LNCAP (cell line): Measurements from ENCODE around the gene IGLON5.

Source experiments
- TF ChIP-seq, protein P1 (sequence below): fragments of 450-650 bp; IDR thresholded peaks from 2 replicates; pipeline ENCODE4 v1.5.1; 2017; ENCODE audit warnings: mild to moderate bottlenecking

IGLON5 gene

DNA sequence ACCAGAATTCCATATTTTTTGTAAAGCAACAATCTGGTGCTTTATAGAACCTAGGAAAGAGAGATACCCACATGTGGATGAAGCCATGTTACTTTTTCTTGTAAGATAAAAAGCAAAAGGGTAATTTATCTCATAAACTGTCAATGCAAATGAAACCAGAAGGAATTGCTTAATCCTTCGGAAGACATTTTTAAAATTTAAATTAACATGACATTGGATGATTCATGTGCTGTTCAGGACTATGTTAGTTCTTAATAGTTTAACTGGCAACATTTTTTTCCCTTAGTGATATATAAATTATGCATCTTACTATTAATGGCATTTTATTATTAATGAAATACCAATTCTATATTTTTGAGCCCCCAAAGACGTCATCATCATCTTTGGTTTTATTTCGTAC, 25.8 kb upstream of the IGLON5 start:
- TF ChIP-seq, protein P1, sequence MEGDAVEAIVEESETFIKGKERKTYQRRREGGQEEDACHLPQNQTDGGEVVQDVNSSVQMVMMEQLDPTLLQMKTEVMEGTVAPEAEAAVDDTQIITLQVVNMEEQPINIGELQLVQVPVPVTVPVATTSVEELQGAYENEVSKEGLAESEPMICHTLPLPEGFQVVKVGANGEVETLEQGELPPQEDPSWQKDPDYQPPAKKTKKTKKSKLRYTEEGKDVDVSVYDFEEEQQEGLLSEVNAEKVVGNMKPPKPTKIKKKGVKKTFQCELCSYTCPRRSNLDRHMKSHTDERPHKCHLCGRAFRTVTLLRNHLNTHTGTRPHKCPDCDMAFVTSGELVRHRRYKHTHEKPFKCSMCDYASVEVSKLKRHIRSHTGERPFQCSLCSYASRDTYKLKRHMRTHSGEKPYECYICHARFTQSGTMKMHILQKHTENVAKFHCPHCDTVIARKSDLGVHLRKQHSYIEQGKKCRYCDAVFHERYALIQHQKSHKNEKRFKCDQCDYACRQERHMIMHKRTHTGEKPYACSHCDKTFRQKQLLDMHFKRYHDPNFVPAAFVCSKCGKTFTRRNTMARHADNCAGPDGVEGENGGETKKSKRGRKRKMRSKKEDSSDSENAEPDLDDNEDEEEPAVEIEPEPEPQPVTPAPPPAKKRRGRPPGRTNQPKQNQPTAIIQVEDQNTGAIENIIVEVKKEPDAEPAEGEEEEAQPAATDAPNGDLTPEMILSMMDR: no peak

DNA sequence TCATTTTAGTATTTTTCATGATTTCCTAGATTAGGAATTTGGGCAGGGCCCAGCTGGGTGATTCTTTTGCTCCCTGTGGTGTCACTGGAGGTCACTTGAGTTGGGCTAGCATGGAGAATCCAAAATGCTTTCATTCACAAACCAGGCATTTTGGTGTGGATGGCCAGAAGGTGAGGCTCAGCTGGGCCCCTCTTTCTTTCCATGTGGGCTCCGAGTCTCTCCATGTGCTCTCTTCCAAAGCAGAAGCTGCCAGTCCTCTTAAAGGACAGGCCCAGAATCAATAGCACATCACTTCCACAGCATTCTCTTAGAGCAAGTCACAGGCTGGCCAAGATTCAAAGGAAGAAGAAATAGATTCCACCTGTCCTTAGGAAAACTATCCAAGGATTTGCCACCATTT, 21.8 kb upstream of the IGLON5 start:
- TF ChIP-seq, protein P1: no peak

DNA sequence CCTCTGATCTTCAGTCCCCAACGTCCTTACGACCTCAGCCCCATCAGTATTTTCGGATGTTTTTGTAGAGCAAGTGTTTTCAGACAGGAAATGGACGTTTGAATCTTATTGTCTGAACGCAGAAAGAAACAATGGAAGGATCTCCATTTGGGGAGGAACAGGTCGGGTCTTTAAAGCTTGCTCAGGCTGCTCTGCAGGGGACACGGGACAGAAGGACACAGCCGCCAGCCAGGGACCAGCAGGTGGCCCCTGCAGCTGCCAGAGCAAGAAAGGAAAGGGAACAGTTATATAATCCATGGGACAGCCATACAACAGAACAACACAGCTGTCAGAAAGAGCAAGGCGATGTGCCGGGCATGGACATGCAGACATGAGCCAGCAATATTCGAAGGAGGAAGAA, 18.5 kb upstream of the IGLON5 start:
- TF ChIP-seq, protein P1: no peak

DNA sequence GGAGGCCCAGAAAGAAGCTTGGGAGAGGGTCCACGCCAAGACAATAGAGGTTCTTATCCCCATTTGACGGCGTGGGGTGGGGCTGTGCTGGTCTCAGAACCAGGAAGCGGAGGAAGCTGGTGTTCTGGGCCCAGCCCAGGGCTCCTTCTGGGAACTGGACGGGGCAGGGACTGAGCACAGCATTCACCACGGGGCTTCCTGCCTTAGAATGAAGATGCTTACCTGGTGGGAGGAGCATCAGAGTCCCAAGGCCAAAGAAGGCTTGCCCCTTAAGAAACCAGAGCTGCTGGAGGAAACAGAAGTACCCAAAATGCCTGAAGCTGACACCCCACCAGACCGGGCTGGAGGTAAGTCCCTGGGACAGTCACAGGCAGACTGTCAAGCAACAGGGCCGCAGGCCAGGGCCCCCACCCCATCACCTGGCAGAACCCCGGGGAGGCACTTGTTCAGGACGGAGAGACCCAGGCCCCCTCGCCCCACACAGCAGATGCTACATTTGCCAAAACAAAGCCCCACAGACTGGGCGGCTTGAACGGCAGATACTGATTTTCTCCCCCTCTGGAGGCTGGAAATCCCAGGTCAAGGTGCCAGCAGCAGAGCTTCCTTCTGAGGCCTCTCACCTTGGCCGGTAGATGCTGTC, 17.8 kb upstream of the IGLON5 start:
- TF ChIP-seq, protein P1: no peak

DNA sequence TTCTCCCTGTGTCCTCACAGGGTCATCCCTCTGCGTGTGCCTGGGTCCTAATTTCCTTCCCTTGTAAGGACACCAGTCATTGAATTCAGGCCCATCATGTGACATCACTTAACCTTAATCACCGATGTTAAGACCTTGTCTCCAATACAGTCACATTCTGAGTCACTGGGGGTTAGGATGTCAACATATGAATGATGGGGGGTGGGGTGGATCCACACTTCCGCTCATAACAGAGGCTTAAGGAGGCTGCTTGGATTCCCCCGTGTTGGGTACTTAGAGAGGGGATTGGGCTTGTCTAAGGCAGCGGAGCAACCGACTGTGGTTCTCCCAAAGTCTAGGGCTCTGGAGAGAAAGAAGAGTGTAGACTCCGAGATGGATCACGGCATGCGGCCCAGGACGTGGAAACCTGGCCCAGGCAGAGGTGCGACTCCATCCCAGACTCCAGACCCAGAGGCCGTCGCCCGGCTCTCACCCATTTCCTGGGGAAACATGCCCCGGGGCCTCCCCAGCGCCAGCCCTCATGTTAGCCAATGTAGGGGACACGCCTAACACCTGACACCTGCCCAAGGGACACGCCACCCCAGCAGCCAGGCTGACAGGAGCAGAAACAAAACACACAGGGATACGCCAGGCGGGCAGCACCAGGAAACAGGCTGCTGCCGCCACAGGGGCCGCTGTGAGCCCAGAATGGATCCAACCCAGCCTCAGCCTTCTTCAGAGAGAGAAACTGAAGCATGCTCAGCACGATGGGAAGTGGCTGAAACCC, 17.1 kb upstream of the IGLON5 start:
- TF ChIP-seq, protein P1: no peak

DNA sequence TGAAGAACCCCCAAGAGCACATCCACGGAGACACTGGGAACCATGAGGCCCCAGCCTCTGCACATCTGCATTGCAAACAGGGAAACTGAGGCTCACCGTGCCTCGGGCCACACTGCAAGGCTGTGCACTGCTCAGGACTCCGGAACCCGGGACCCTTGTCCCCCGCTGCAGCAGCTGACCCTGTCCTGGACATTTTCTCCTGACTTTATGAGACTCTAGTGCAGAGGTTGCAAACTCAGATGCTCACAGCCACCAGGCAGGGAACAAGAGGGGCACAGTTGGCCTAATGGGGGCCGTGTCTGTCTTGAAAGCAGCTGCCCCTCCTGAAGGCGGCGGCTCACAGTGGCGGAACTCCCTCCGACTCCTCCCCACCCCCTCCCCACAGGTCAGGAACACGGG, 16.5 kb upstream of the IGLON5 start:
- TF ChIP-seq, protein P1: no peak

DNA sequence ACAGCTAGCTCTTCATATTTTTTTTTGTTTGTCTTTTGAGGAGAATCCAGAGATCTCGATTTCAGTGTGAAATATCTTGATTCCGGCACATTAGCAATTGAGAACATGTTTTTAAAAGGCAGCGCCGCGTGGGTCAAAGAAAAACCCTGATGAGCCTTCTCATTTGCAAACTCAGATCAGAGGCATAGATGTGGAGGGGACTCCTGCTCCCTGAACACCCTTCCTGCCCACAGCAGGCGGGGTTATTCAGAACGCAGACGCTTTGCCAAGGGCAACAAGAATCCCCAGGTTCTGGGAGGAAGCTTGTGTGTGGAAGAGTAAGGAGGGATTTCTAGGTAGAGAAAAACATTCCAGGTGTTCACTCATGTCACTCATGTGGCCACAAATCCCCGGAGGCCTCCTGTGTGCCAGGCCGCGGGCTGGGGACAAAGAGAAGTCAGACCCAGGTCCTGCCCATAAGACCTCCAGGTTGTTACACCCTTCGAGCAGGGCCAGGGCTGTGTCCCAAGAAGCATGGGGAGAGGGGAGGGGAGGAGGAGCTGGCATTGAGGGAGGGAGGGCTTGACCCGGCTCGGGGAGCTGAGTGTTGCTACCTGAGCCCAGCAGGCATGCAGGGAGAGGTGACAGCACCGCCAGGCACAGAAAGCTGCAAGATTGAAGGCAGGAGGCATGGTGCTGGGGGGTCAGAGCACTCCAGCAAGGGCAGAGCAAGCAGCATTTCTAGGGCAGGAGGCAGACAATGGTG, 15.9 kb upstream of the IGLON5 start:
- TF ChIP-seq, protein P1: no peak
